ENCODE measurements around the gene SSNA1.

Gene SSNA1

GRCh38 chr9:137156567-137157375 lies 31.7 kb upstream of the SSNA1 start:
- no peak for DNase-seq

- no peak for DNase-seq
Observed at GRCh38 chr9:137157618-137158415, 30.7 kb upstream of the SSNA1 start.

GRCh38 chr9:137158625-137159024 lies 29.9 kb upstream of the SSNA1 start:
- DNase-seq, result no peak

DNA sequence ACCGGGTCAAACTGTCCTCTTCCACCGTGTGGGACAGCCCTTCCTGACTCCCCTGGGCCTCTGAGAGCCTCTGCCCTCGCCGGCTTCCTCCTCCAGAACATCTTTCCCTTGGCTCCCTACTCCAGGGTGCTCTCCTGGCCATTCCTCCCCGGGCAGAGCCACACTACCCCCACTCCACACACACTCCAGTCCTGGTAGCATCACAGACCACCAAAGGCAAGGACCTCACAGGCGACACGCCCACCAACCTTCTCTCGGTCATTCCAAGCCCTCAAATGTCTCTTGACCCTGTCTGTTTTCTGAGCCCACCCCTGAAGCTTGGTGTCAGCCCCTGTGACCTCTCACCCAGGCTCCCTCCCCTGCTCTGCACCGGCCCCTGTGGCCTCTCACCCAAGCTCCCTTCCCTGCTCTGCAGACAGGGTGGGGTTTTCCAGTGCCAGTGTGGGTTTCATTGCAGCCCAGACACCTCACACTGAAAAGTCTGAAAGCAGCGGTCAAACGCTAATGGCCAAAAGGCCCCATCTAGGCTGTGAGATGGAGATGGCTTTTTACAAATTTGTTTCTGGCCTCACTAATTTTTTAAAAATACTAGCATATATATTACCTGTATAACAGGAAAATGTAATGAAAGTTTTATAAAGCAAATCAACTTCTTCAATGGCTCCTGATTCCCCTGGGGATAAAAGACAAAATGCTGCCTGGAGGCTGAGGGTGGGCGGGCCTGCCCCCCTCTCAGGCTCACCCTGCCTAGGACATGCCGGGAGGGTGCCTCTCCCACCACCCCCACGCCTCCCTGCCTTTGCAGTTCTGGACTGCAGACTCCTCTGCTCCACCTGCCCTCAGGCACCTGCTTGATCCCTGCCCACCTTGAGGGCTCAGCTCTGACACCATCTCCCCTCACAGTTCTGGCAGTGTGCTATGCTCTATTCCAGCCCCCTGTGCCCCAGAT lies 29.1 kb upstream of the SSNA1 start:
- DNase-seq, result no peak

GRCh38 chr9:137160054-137160425 lies 28.4 kb upstream of the SSNA1 start:
- DNase-seq, result no peak

GRCh38 chr9:137160716-137161557 lies 27.5 kb upstream of the SSNA1 start:
- no peak for DNase-seq

DNA sequence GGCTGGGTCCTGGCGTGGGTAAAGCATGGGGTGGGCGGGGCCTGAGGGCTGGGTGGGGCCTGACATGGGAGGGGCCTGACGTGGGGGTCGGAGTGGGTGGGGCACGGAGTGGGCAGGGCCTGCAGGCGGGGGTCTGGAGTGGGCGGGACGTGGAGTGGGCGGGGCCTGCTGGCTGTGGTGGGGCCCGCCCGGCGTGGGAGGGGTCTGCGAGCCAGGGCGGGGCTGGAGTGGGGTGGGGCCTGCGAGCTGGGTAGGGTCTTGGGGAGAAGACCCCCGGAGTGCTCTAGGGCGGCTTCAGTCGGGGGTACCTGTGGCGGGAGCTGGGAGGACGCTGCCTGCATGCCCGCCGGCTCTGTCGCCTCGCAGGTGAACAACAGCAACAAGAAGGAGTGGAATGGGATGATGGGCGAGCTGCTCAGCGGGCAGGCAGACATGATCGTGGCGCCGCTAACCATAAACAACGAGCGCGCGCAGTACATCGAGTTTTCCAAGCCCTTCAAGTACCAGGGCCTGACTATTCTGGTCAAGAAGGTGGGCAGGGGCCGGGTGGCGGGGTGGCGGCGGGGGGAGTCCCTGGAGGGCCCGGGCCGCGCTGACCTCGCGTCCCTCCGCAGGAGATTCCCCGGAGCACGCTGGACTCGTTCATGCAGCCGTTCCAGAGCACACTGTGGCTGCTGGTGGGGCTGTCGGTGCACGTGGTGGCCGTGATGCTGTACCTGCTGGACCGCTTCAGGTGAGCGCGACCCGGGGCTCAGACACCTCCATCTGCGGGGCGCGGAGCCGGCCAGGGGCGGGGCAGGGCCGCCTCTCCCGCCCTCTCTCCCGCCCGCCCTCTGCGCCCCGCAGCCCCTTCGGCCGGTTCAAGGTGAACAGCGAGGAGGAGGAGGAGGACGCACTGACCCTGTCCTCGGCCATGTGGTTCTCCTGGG lies 26.7 kb upstream of the SSNA1 start:
- DNase-seq, result no peak

GRCh38 chr9:137162505-137163364 lies 25.7 kb upstream of the SSNA1 start:
- DNase-seq, result no peak

GRCh38 chr9:137163365-137163715 lies 25.1 kb upstream of the SSNA1 start:
- DNase-seq, result no peak

DNA sequence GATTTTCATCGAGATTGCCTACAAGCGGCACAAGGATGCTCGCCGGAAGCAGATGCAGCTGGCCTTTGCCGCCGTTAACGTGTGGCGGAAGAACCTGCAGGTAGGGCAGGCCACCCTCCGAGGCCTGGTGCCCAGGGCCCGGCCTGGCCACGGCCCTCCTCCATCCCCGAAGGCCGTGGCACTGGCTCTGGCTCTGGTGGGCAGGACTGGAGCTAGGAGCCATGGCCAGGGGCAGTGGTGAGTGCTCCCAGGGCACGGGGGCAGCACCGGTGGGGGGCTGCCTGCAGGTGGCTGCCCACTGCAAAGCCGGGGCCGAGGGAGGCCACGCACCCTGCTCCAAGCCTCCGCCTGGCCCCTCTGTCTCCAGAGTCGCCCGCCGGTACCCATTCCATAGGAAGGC lies 24.7 kb upstream of the SSNA1 start:
- no peak for DNase-seq

DNA sequence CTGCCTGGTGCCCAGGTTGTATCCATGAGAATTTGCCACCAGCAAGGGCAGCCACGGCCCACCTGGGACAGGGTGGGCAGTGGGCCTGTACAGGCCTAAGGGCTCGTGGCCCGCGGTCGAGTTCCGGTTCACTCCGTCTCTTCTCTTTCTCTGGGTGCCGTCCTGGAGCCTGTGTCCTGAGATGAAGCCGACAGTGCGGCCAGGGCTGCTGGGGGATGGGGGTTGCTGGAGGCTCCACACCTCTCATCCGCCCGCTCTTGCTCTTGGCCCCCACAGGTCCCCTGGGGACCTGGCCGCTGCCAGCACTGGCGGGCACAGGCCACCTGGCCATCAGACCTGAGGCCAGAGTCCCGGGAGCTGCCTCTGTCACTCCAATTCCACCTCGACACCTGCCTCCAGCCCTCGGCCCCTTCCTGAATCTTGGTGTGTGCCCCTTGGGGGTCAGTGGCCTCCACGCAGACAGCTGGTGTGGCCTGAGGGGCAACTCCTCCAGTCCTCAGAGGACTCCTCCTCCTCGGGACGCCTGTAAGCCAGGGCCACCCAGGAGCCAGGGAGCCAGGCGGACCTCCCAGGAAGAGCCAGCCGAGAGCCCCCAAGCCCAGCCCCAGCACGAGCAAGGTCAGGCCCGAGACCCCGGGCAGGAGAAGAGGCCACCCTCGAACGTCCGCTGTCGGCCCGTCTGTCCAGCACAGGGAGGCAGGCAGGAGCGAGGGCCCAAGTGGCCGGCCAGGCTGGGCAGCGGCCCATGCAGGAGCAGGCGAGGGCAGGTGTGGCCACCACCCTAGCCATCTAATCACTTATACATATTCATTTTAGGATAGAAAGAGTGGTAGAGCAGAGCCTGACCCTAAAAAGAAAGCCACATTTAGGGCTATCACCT lies 23.9 kb upstream of the SSNA1 start:
- DNase-seq, result no peak

- DNase-seq, result no peak
Observed at GRCh38 chr9:137165250-137165836, 23.1 kb upstream of the SSNA1 start.

- no peak for DNase-seq
Observed at GRCh38 chr9:137166380-137167229, 21.9 kb upstream of the SSNA1 start.

- DNase-seq, result no peak
Observed at GRCh38 chr9:137167277-137167746, 21.2 kb upstream of the SSNA1 start.

GRCh38 chr9:137167747-137168572 lies 20.5 kb upstream of the SSNA1 start:
- no peak for DNase-seq

- no peak for DNase-seq
Observed at GRCh38 chr9:137168573-137168903, 19.9 kb upstream of the SSNA1 start.
